GM12873 (cell line): ENCODE results near the gene SIGLEC15.

Source experiments
- TF ChIP-seq, protein P1 (sequence below): IDR thresholded peaks from 2 replicates; pipeline ENCODE4 v1.5.1; 2012; ENCODE audit warnings: low read depth, mild to moderate bottlenecking, moderate library complexity, low read length, control low read depth; ENCODE audit not compliant: insufficient read depth; ENCODE audit errors: missing control alignments

Gene SIGLEC15

GRCh38 chr18:45876161-45876560 lies 50.7 kb downstream of the SIGLEC15 start:
- TF ChIP-seq, protein P1, sequence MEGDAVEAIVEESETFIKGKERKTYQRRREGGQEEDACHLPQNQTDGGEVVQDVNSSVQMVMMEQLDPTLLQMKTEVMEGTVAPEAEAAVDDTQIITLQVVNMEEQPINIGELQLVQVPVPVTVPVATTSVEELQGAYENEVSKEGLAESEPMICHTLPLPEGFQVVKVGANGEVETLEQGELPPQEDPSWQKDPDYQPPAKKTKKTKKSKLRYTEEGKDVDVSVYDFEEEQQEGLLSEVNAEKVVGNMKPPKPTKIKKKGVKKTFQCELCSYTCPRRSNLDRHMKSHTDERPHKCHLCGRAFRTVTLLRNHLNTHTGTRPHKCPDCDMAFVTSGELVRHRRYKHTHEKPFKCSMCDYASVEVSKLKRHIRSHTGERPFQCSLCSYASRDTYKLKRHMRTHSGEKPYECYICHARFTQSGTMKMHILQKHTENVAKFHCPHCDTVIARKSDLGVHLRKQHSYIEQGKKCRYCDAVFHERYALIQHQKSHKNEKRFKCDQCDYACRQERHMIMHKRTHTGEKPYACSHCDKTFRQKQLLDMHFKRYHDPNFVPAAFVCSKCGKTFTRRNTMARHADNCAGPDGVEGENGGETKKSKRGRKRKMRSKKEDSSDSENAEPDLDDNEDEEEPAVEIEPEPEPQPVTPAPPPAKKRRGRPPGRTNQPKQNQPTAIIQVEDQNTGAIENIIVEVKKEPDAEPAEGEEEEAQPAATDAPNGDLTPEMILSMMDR = no peak

GRCh38 chr18:45877403-45877802 lies 51.9 kb downstream of the SIGLEC15 start:
- TF ChIP-seq, protein P1 = no peak

- TF ChIP-seq, protein P1 = peak; percentile 99
These were observed 54.5 kb downstream of the SIGLEC15 start for GRCh38 chr18:45879681-45880655.

GRCh38 chr18:45880876-45881558 lies 55.5 kb downstream of the SIGLEC15 start:
- TF ChIP-seq, protein P1 = no peak

DNA sequence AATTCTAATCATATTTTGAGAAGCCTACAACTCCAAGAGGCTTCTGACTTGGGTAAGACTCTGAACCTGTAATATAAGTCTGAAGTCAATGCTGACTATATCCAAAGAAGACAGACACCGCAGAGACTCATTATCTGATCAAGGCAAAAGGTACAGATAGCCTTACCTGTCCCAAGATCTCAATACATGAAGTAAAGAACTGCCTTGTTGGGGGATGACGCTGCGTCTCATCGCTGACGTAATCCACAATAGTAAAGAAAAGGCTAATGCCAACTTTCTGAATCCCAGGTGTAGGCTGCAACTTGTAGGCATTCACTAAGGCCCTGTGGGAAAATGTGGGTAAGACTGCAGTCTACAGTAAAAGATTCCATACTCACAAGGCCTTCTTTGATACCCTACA lies 62.1 kb downstream of the SIGLEC15 start:
- TF ChIP-seq, protein P1 = no peak

DNA sequence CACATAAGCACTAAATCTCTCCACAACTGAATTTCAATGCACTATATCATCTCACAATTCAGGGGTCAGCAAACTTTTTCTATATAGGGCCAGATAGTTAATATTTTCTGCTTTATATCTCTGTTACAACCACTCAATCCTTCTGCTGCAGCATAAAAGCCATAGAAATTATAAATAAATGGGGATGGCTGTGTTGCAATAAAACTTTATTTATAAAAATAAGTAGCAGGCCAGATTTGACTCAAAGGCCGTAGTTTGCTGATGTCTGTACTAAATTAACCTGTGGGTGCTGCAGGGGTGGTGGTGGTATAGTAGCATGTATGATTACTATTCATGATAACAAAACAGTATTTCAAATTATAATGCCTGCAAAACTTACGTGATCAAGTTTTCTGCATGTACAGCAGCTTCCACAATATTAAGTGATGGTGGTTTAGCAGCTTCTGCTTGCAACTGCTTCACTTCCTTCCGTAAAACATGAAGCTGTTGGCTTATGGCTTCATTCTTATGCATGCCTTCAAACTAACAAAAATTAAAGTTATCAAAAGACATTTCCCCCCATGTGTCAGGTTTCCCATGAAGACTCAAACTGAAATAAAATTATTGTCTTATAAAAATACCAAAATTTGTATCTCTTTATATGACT lies 64.1 kb downstream of the SIGLEC15 start:
- TF ChIP-seq, protein P1 = no peak

- TF ChIP-seq, protein P1 = no peak
These were observed 65.1 kb downstream of the SIGLEC15 start for GRCh38 chr18:45890606-45891005.
